Measurements from ENCODE around the gene CEND1.

- TF ChIP-seq CTCF (IDR thresholded peaks at IDR 0.05) (no peak), ZNF138 (CRISPR knock-in tag; conservative IDR thresholded peaks at IDR 0.05) (no peak), OVOL2 (CRISPR knock-in tag; IDR thresholded peaks at IDR 0.05; ENCODE audit: borderline replicate concordance) (no peak), ESRRA (CRISPR knock-in tag; IDR thresholded peaks at IDR 0.05; ENCODE audit: borderline replicate concordance) (0 out of 2 replicates have a peak, but pooled peaks have one; percentile 36), ATF6 (CRISPR knock-in tag; IDR thresholded peaks at IDR 0.05) (no peak)
These were observed 39.4 kb upstream of the CEND1 start for GRCh38 chr11:829176-829846.

Data from WTC11 (cell line).